Measurements from ENCODE around the gene PCDH9.
"Not testable (repeated sequence)": the region's sequence is repeated elsewhere in the genome, so short reads cannot be mapped to it uniquely, and the experiment has no call there.

PCDH9 gene

DNA sequence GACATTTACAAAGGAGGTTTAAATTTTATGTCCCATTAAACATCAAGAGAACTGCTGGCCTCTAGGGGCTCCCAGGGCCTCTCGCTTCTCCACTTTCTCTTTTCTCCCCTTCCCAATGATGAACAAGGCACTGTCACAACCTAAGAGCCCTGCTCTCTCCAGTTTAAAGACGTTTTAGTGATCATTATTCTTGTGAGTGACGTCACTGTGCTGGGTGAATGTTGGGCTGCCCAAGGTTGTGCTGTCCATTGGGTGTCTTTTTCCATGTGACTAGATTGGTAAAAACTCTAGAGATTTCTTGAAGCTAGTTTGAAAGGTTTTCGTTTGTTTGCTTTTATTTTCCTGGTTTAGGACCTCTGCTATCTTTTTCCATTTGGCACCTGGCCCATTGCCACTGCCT is 602.6 kb downstream of the PCDH9 start:
- no peak for DNase-seq

DNA sequence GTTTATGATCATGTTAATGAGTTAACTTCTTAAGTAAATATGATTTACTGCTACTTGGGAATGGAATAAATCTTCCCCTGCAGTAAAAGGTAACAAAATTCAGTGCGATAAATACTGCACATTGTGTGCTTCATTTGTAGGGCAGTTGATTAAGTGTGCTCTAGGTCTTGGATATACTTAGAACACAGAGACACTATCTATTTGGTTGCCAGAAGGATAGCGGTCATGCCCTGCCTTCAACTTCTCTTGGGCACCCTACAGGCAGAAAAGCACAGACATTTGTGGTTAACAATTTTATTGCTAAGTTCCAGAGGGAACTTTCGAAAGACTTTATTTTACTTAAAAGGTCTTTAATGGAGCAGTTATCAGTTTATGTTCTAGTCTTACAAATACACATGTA is 605.8 kb downstream of the PCDH9 start:
- DNase-seq, result no peak

DNA sequence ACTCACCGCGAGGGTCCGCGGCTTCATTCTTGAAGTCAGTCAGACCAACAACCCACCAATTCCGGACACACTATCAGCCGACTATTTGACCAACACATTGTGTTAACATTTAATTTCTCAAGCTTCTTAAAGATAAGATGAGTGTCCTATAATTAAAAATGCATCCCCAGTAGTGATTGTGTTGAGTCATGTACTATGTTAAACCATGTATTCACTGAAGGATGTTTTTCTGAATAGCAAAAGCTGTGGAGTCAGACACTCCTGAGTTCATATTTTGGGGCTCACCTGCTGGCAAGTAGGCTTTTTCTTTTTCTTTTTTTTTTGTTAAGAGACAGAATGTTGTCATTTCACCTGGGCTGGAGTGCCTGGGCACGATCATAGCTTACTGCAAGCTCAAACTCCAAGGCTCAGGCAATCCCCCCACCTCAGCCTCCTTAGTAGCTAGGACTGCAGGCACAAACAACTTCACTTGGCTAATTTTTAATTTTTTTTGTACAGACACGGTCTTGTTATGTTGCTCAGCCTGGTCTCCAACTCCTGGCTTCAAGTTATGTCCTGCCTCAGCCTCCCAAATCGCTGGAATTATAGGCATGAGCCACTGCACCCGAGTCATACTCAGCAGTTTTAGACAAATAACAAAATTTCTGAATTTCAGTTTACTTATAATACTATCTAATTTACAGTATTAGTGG is 606.9 kb downstream of the PCDH9 start:
- no peak for DNase-seq

DNA sequence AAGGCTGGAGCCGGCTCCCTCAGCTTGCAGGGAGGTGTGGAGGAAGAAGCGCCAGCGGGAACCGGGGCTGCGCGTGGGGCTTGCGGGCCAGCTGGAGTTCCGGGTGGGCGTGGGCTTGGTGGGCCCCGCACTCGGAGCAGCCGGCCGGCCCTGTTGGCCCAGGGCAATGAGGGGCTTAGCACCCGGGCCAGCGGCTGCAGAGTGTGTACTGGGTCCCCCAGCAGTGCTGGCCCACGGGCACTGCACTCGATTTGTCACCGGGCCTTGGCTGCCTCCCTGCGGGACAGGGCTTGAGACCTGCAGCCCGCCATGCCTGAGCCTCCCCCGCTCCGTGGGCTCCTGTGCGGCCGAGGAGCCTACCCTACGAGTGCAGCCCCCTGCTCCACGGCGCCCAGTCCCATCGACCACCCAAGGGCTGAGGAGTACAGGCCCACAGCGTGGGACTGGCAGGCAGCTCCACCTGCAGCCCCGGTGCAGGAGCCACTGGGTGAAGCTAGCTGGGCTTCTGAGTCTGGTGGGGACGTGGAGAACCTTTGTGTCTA is 608.2 kb downstream of the PCDH9 start:
- DNase-seq, result not testable (repeated sequence)

DNA sequence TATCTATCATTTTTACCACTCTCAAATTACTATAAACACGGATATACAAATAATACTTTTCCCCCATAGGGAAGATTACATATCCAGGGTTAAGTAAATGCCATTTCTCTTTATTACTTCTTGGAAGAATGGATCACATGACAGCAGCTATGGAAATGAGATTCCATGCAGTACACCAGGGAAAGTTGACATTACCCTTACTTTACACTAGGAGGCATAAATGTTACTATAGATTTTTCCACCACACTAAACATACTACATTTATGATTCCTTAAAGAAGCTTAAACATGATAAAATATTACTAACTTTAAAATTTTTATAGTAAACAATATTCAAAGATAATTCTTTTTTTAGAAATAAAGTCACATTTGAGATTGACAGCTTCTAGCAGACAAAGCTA is 611.4 kb downstream of the PCDH9 start:
- DNase-seq, result peak; percentile 23

DNA sequence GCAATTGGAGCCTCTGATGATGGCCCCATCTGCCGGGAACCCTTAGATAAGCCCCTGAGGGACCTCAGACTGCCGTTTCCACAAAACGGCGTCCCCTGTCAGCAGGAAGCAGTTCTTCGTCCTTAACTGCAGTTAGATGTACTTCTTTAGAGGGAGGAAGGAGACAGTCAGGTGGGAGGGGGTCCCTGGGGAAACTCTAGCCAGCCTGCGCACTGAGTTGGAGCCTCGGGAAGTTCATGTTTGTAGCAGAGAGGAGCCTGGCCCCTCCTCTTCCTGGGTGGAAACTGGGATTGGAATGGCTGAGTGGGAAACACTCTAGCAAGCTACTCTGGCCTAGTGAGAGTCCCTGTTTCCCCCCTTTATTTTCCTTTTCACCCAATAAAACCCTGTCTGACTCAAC is 612.4 kb downstream of the PCDH9 start:
- no peak for DNase-seq

DNA sequence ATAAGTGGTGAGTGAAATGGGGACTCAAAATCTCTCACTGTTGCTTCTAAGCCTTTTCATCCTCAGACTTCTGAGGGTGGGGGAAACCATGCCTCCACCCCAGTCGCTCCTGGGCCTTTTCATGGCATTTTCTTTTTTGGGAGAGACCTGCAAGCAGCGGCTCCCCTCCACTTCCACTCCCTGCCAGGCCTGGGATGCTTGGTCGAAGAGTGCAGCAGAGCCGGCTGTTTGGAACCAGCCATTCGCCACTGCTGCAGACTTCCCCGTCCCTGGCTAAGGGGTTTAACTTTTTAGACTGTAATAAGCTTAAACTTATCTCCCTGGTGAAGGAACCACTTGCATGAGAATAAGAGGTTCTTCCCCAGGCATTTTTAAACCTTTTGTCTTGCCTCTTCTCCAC is 617.2 kb downstream of the PCDH9 start:
- DNase-seq, result no peak

DNA sequence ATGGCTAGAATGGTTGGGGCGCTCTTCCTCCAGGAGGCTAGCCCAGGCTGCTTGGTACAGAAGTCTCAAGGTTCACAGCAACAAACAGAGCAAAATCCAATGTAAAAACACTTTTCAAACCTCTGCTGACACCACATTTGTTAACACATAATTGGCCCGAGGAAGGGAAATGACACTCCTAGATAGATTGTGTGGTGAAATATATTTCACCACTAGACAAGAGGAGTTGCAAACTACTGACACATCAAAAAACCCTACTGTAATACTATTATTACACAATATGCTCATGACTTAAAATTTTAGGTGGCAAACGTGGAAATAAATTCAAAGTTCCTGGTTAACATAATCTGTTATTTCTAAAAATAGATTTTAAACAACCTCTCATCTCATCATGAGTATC is 643.6 kb downstream of the PCDH9 start:
- peak; percentile 29 for DNase-seq

DNA sequence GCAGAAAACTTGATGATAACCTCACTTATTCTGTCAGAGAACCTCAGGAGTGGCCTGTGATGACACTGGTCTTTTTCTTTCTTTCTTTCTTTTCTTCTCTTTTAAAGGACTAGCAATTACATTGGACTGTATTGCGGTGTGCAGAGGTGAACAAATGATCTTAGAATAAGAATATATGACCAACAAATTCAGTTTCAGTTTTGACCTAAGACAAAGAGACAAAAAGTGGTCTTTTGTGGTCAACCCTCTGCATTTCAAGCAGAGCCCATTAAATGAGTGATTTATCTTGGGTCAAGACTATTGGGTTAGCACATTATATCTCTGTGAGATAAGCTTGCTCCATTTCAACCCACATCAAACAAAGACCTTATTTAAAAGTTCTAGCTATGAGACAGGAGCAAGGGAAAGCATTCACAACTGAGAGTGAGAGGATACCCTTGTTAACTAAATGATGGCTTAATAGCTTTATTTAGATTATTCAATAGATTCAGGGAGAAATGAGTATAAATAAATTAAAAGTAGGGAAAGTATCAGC is 644.4 kb downstream of the PCDH9 start:
- no peak for DNase-seq

DNA sequence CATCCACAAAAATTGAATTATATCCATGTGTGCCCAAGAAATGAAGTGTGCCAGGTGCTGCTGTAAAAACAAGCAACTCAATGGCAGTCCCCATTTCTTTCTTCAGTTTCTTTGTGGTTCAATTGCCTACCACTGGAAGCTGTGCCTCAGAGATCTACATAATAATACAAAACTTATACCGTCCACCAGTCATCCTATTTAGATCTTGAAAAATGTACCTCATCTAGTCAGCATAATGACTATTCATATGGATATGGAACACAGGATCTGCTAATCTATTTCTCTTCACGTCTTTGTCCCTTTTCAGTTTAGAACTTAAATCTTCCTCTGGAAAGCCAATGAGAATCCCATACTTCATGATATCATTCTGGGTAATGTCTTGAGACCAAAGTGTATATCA is 648.5 kb downstream of the PCDH9 start:
- DNase-seq, result no peak

DNA sequence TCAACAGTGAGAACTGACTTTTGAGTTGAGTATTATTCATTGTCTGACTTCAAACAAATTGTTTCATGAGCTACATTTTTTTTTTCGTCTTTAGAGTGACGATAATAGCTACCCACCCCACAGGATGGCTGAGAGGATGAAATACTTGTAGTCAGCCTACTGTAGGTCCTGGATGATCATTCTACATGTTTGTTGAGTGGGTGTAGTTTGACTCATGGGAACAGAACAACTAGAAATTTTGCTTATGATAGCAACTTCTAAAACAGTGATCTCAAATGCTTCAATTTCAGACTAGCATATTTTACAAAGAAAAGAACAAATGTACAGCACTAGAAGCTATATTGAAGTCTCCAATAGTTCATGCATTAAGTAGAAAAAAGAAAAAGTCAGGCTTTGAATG is 651.8 kb downstream of the PCDH9 start:
- no peak for DNase-seq

DNA sequence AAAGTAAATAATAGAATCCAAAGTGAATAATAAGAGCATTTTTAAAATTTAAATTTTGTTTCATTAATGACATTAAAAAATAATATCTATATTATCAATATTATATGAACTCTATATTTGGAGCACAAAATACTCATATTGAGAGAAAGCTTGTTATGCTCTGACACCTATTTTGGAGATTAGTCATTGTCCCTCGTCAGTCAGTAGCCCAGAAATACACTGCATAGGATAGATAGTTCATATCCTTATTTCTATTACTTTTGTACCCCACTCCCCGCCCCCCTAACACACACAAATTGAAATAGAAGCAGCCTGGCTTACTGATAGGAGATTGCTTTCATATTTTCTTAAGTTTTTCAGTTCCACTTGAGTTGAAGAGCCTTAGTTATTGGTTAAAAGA is 652.8 kb downstream of the PCDH9 start:
- DNase-seq, result no peak

DNA sequence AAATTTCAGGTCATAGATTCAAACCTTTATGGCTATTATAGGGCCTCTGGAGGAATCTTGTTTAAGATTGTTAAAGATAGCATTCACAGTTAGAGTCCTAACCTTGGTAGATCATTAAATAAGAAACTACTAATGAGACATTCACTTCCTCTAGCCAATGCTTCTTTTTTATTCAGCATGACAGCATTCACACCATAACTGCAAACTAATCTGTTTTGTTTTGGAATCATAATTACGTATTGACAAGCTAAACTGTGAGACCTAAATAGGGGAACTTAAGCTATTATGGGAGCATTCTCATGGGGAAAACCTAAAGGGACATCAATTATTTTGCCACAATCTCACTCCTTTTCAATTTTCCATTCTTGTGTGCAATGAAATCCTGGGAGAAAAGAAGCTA is 653.8 kb downstream of the PCDH9 start:
- DNase-seq, result no peak

DNA sequence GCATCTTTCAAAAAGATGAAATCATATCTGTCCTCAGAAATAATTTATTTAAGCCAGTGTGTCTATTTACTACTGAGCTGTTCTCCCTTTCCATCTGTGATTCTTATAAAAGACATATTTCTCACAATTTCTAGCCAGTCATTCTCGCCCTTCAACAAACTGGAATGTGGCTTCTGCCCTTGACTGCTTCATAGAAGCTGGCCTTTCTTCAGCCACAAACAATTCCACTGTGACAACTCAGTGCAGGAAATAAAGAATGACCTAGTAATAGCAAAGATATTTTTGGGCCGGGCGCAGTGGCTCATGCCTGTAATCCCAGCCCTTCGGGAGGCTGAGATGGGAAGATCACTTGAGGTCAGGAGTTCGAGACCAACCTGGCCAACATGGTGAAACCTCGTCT is 655.5 kb downstream of the PCDH9 start:
- no peak for DNase-seq

DNA sequence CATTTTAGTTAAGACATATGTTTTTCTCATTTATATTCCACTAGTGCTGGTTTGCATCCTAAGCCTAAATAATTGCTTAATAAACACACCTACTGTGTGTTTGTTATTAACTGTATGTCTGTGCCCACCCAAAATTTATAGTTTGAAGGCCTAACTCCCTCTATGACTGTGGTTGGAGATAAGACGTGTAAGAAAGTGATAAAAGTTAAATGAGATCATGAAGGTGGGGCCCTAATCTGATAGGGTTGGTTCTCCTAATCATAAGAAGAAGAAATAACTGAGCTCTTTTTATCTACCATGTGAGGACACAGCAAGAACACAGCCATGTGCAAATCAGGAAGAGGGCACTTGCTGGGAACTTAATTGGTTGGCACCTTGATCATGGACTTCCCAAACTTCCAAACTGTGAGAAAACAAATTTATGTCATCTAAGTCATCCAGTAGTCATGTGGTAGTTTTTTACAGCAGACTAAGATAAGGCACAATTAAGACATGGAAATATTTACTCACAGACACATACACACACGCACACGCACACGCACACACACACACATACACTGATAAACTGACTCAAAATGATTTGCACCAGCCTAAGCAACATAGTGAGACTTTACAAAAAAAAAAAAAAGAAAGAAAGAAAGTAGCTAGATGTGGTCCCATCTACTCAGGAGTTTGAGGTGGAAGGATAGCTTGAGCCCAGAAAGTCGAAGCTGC is 662.1 kb downstream of the PCDH9 start:
- peak; percentile 15 for DNase-seq

DNA sequence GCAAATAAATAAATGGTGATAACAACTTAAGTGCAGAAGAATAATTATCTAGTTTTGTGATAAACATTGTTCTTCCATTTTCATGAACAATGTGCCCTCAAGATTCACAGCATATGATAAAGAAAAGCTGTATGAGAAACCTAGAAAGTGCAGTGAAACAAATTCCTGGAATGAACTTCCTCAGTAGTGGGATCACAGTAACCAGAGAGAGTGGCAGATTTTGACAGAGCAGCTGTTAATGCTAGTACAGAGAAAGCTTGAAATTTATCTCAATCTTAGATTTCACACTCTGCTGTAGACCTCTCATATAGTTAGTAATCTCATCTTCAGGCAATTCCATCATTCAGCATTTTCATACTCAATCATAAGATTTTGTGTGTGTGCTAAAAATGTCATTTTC is 664.9 kb downstream of the PCDH9 start:
- DNase-seq, result no peak

DNA sequence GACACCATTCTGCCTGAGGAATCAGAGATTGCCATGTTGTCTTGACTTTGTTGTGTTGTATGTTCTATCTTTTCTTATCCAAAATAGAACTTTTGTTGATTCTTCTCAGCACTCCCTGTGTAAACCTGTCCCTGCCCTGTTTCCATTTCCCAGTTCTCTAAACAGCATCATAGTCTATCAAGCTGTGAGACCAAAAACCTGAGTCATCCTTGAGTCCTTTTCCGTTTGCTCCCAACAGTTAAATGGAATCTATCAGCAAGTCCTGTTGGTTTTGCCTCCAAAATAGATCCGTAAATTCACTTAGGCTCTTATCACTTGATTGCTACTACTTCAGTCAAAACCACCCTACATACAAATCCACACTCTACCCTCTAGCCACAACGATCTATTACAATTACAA is 667.1 kb downstream of the PCDH9 start:
- no peak for DNase-seq

DNA sequence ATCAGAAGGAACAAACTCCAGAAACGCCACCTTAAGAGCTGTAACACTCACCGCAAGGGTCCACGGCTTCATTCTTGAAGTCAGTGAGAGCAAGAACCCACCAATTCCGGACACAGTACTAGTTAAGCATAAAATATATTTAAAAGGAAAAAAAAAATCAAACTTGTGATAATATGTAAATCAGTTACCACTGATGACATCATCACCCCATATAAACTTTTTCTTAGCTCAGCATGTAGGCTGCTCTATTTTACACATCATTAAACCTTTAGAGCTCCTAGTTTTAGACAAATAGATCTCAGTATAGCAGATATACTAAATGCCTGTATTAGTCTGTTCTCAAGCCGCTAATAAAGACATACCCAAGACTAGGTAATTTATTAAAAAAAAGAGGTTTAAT is 668.1 kb downstream of the PCDH9 start:
- no peak for DNase-seq

DNA sequence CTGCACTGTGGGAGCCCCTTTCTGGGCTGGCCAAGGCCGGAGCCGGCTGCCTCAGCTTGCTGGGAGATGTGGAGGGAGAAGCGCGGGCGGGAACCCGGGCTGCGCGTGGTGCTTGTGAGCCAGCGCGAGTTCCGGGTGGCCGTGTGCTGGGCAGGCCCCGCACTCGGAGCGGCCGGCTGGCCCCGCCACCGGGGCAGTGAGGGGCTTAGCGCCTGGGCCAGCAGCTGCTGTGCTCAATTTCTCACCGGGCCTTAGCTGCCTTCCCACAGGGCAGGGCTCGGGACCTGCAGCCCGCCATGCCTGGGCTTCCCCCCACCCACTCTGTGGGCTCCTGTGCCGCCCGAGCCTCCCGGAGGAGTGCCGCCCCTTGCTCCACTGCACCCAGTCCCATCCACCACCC is 669.1 kb downstream of the PCDH9 start:
- no peak for DNase-seq

DNA sequence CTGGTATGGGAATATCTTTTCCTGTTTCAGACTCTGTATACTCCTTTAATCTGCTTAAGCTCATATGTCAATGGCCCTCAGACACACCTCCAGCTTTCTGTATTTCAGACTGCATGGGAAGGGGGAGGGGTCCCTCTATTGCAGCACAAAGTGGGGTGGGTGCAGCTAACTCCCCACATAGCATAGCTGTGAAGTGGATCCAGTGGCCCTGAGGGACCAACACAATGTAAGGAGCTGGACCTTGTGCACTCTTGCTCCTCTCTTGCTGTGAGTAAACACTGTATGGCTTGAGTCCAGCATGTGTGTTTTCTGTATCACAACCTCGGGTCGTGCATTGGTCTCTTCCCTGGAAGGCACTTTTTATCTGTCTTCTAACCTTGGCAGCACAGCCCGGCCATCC is 669.9 kb downstream of the PCDH9 start:
- no peak for DNase-seq

DNA sequence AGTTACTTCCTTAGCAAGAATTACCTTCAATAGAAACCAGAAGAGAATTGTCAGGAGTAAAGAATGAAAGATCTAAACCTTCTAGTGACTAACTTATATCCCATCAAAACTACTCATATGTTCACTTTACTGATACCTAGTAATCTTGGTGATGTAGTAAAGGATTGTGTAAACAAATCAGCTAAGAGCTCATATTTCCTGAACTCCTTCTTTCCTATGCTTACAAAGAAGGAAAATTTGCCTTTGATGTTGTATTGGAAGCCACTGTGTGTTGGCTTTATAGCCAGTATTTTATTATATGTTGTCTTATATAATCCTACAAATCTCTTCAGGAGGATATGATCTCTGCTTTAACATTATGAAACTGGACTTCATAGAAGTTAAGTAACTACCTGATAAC is 671.0 kb downstream of the PCDH9 start:
- DNase-seq, result no peak

DNA sequence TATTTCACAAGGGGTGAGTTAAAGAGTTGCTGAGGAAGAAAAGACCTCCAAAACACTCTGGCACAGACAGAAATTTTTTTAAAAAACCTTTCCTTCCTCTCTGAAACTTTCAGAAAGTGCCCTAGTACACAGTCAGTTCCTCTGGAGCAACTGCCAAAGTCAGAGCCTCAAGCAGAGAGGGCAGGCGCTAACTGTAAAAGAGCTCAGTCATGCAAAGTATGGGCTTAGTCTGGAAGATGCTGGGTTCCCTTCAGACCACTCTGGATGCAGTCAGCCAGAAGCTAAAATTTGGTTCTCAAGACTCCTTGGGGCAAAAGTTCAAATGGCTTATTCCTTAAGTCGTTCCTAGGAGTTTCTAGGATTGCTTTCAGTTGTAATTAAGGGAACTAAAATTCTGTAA is 671.6 kb downstream of the PCDH9 start:
- peak; percentile 44 for DNase-seq

DNA sequence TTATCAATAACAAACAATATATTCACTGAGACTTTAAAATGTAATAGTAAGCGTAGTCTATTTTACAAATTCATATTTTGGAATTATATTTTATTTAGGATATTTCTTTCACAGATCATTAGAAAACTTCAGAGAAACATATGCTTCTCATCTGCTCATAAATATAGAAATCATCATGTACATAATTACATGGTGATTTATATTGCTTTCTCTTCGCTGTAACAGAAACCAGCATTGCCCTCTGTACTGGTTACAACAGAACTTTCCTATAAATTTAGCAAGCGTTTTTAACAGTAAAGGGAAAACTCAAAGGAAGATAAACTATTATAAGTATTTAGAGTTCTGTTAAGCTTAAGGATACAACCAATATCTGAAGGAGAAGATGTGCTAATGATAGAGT is 672.8 kb downstream of the PCDH9 start:
- no peak for DNase-seq

DNA sequence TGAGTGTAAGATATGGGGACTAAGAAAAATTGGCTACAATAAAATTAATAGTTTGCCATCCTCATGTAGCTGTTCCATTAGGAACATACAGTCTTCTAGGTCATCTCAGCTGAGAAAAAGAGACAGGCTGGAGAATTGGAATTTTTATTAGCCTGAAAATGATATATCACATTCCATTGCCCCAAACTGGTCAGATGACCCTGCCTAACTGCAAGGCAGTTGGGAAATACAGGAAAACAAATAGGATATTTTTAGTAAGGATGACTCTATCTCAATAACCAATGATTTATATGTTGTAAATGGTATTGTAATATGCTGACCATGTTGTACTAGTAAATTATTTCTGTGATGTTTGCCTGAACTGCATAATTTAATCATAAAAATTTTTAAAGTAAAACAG is 673.8 kb downstream of the PCDH9 start:
- DNase-seq, result no peak
